Activated T-cell treated with anti-CD3 and anti-CD28 coated beads, Interleukin-2, amount 50 U/mL, for 24 hours (primary cell): ENCODE measurements around the gene PHACTR2.
"Not testable (repeated sequence)": the region's sequence is repeated elsewhere in the genome, so short reads cannot be mapped to it uniquely, and the experiment has no call there.

ENCODE experiments used
- DNase-seq: peaks from one replicate; pipeline ENCODE4 v3.0.0-alpha.2; 2020
- H3K27ac Mint-ChIP-seq: 2 replicates; pipeline ENCODE4 v1.8.0; 2020; ENCODE audit warnings: mild to moderate bottlenecking, mixed read lengths
- H3K27me3 Mint-ChIP-seq: 2 replicates; pipeline ENCODE4 v1.8.0; 2020; ENCODE audit warnings: mixed read lengths
- H3K36me3 Mint-ChIP-seq: 2 replicates; pipeline ENCODE4 v1.8.0; 2020; ENCODE audit warnings: low read depth, mixed read lengths
- H3K4me1 Mint-ChIP-seq: 2 replicates; pipeline ENCODE4 v1.8.0; 2020; ENCODE audit warnings: low read depth, mixed read lengths
- H3K4me3 Mint-ChIP-seq: 2 replicates; pipeline ENCODE4 v1.8.0; 2020; ENCODE audit warnings: mild to moderate bottlenecking, moderate library complexity, mixed read lengths
- H3K9me3 Mint-ChIP-seq: 2 replicates; pipeline ENCODE4 v1.8.0; 2020; ENCODE audit warnings: mixed read lengths

Gene PHACTR2

GRCh38 chr6:143840595-143841265 is 163.0 kb downstream of the PHACTR2 start:
- H3K9me3 Mint-ChIP-seq = no peaks in the 10 kb centered on the region
- no peak overlapping the region for H3K4me3 Mint-ChIP-seq
- H3K36me3 Mint-ChIP-seq = peaks cover 30% of the 10 kb centered on the region
- no peak overlapping the region for H3K27ac Mint-ChIP-seq
- H3K27me3 Mint-ChIP-seq = no peaks in the 10 kb centered on the region
- H3K4me1 Mint-ChIP-seq = peaks cover 24% of the 10 kb centered on the region
- no peak for DNase-seq

GRCh38 chr6:143842461-143842901 is 164.7 kb downstream of the PHACTR2 start:
- Mint-ChIP-seq H3K27me3 (no peaks in the 10 kb centered on the region), H3K36me3 (peaks cover 47% of the 10 kb centered on the region), H3K9me3 (no peaks in the 10 kb centered on the region), H3K4me3 (peak overlapping the region; percentile 98), H3K4me1 (peaks cover 38% of the 10 kb centered on the region), H3K27ac (peak overlapping the region; percentile 99)
- no peak for DNase-seq

DNA sequence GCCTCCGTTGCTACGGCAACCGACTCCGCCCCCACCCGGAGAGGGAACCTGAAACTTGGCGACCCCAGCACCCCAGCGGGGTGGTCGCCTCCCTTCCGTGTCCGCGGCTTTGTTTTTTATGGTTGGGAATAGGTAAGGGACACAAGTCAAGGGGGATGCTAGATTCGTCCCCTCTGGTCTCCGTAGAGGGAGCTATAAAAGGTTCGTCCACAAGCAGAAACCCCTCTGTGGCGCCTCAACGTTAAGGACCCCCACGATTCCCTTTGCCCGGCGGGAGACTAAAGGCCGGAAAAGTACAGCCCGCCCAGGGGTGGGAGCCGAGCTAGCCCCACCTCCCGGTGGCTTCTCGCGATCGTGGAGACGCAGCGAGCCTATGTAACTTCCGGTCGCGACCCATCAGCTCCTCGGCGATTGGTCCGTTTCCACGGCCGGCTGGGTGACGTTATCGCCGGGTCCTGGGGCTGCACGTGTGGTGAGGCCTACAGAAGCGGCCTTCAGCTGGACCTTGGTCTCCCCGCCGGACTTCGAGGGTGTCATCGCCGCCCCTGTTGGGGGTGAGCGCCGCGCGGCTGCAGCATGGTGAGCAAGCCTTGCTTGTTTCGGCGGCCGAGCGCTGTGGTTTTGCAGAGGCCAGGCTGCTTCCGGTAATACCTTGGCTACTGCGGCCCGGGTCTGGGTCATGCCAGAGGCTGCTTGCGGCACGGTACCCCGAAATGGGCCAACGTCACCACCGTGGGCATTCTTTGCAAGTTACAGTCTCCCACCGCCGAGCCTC is 165.3 kb downstream of the PHACTR2 start, which contains the start of gene LTV1:
Gene LTV1, plus strand, starts transcription at position 437 of the 775 bp plus-strand sequence. Its CDS starts 140 bp downstream, at position 577.
- Mint-ChIP-seq H3K4me1 (peaks cover 42% of the 10 kb centered on the region), H3K4me3 (peak within 1 kb of the TSS; percentile 98), H3K36me3 (peaks cover 53% of the 10 kb centered on the region), H3K9me3 (no peaks in the 10 kb centered on the region), H3K27me3 (no peaks in the 10 kb centered on the region), H3K27ac (peak within 1 kb of the TSS; percentile 99)
- peak; percentile 94 for DNase-seq

DNA sequence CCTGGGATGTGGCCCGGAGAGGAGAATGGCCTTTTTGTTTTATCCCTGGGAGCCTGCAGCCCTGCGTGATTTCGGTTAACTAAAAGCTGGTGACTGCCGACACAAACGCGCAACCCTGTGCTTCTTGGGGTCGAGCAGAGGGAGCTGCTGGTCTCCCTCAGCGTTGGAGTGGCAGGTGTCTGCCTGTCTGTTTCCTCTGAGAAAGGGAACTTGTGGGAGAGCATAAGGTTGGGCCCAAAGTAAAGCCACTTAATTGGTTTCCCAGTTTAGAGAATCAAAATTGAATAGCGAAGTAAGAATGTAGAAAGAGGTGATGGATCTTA is 165.9 kb downstream of the PHACTR2 start:
- Mint-ChIP-seq H3K9me3 (no peaks in the 10 kb centered on the region), H3K4me3 (peak overlapping the region; percentile 98), H3K27me3 (no peaks in the 10 kb centered on the region), H3K4me1 (peaks cover 46% of the 10 kb centered on the region), H3K36me3 (peaks cover 58% of the 10 kb centered on the region), H3K27ac (peak overlapping the region; percentile 99)
- no peak for DNase-seq

- Mint-ChIP-seq H3K36me3 (peaks cover 61% of the 10 kb centered on the region), H3K4me3 (peak overlapping the region; percentile 98), H3K27ac (peak overlapping the region; percentile 99), H3K9me3 (no peaks in the 10 kb centered on the region), H3K4me1 (peaks cover 49% of the 10 kb centered on the region), H3K27me3 (no peaks in the 10 kb centered on the region)
- DNase-seq = no peak
Observed at GRCh38 chr6:143844006-143844405, 166.2 kb downstream of the PHACTR2 start.

GRCh38 chr6:143845033-143845432 is 167.3 kb downstream of the PHACTR2 start:
- no peak for DNase-seq
- Mint-ChIP-seq H3K9me3 (no peaks in the 10 kb centered on the region), H3K4me1 (peaks cover 58% of the 10 kb centered on the region), H3K4me3 (peak overlapping the region; percentile 98), H3K27ac (no peak overlapping the region), H3K36me3 (peaks cover 72% of the 10 kb centered on the region), H3K27me3 (no peaks in the 10 kb centered on the region)

- H3K36me3 Mint-ChIP-seq = peaks cover 99% of the 10 kb centered on the region
- not testable (repeated sequence) for DNase-seq, H3K27me3 Mint-ChIP-seq, H3K4me3 Mint-ChIP-seq, H3K27ac Mint-ChIP-seq
- peaks cover 16% of the 10 kb centered on the region for H3K9me3 Mint-ChIP-seq
- H3K4me1 Mint-ChIP-seq = peaks cover 64% of the 10 kb centered on the region
Observed at GRCh38 chr6:143851706-143852105, 173.9 kb downstream of the PHACTR2 start.

GRCh38 chr6:143855057-143855456 is 177.3 kb downstream of the PHACTR2 start:
- H3K4me3 Mint-ChIP-seq, H3K27ac Mint-ChIP-seq, H3K27me3 Mint-ChIP-seq, DNase-seq: not testable (repeated sequence)
- peaks cover 16% of the 10 kb centered on the region for H3K9me3 Mint-ChIP-seq
- peaks cover 100% of the 10 kb centered on the region for H3K36me3 Mint-ChIP-seq
- peaks cover 49% of the 10 kb centered on the region for H3K4me1 Mint-ChIP-seq

GRCh38 chr6:143856762-143857161 is 179.0 kb downstream of the PHACTR2 start:
- not testable (repeated sequence) for DNase-seq, H3K4me3 Mint-ChIP-seq, H3K27me3 Mint-ChIP-seq, H3K27ac Mint-ChIP-seq
- peaks cover 11% of the 10 kb centered on the region for H3K9me3 Mint-ChIP-seq
- H3K36me3 Mint-ChIP-seq = peaks cover 98% of the 10 kb centered on the region
- H3K4me1 Mint-ChIP-seq = peaks cover 43% of the 10 kb centered on the region

GRCh38 chr6:143857651-143858050 is 179.9 kb downstream of the PHACTR2 start:
- Mint-ChIP-seq H3K9me3 (peaks cover 6% of the 10 kb centered on the region), H3K36me3 (peaks cover 98% of the 10 kb centered on the region), H3K4me1 (peaks cover 34% of the 10 kb centered on the region), H3K4me3 (no peak overlapping the region), H3K27me3 (no peaks in the 10 kb centered on the region), H3K27ac (peak overlapping the region; percentile 81)
- no peak for DNase-seq

GRCh38 chr6:143859891-143860660 is 182.3 kb downstream of the PHACTR2 start:
- Mint-ChIP-seq H3K27ac (peak overlapping the region; percentile 63), H3K9me3 (peaks cover under 1% of the 10 kb centered on the region), H3K27me3 (no peaks in the 10 kb centered on the region), H3K4me3 (no peak overlapping the region), H3K36me3 (peaks cover 96% of the 10 kb centered on the region), H3K4me1 (peaks cover 12% of the 10 kb centered on the region)
- DNase-seq = no peak

- Mint-ChIP-seq H3K4me1 (no peaks in the 10 kb centered on the region), H3K9me3 (peaks cover 4% of the 10 kb centered on the region), H3K36me3 (peaks cover 81% of the 10 kb centered on the region), H3K27ac (no peak overlapping the region), H3K27me3 (no peaks in the 10 kb centered on the region), H3K4me3 (no peak overlapping the region)
- DNase-seq = no peak
Observed at GRCh38 chr6:143863771-143864170, 186.0 kb downstream of the PHACTR2 start.

DNA sequence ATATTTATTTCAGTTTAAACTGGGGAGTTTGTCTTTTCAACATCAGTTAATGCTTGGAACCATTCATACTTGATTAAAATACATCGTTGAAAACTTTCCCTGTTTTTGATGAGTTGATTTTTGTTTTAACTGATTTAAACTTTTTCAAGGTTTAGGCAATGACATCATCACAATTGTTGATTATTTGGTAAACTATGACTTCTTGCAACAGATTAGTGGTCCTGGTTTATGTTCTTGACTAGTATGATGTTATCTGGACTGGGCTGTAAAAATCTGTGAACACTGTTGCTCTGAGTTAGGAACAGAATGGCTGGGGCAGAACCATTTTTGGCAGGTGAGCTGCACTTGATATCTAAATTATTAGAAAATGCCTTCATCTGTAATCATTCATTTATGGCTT is 186.5 kb downstream of the PHACTR2 start, which contains the start of gene ZC2HC1B:
Gene ZC2HC1B, plus strand, starts transcription at position 241 of the 400 bp plus-strand sequence. Its CDS starts 66 bp downstream, at position 307.
- no peak within 1 kb of the TSS for H3K27ac Mint-ChIP-seq
- H3K9me3 Mint-ChIP-seq = peaks cover 4% of the 10 kb centered on the region
- no peaks in the 10 kb centered on the region for H3K4me1 Mint-ChIP-seq
- no peak for DNase-seq
- peaks cover 76% of the 10 kb centered on the region for H3K36me3 Mint-ChIP-seq
- no peak within 1 kb of the TSS for H3K4me3 Mint-ChIP-seq
- no peaks in the 10 kb centered on the region for H3K27me3 Mint-ChIP-seq

GRCh38 chr6:143867236-143867635 is 189.5 kb downstream of the PHACTR2 start:
- no peak overlapping the region for H3K27ac Mint-ChIP-seq
- no peak overlapping the region for H3K4me3 Mint-ChIP-seq
- peaks cover 5% of the 10 kb centered on the region for H3K4me1 Mint-ChIP-seq
- DNase-seq = no peak
- peaks cover 4% of the 10 kb centered on the region for H3K9me3 Mint-ChIP-seq
- H3K27me3 Mint-ChIP-seq = no peaks in the 10 kb centered on the region
- H3K36me3 Mint-ChIP-seq = peaks cover 47% of the 10 kb centered on the region
